GM21528 (cell line): ENCODE measurements around the gene EXOC4.

ENCODE experiments used
- ATAC-seq: cut with Tn5 transposase; IDR thresholded peaks from one replicate; pipeline ENCODE4 v1.9.1; 2021; ENCODE audit warnings: mild to moderate bottlenecking, moderate library complexity; ENCODE audit not compliant: unreplicated experiment, low FRiP score

The EXOC4 gene

DNA sequence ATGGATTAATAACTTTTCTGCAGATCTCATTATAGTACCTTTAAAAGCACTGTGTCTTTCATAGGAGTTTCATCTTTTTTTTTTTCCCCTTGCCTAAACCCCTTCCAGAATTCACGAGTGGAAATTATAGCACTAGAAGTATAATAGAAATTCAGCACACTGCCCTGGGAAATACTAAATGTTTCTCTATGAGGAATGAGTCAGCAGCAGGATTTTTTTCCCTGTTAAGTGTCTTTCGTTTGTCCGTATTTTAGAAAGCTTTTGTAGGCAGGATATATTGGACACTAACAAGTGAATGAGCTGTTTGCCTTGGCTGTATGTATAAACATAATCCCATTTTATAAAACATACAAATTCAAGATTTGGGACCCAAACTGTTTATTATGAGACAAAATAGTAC, 105.8 kb downstream of the EXOC4 start:
- ATAC-seq, result no peak

DNA sequence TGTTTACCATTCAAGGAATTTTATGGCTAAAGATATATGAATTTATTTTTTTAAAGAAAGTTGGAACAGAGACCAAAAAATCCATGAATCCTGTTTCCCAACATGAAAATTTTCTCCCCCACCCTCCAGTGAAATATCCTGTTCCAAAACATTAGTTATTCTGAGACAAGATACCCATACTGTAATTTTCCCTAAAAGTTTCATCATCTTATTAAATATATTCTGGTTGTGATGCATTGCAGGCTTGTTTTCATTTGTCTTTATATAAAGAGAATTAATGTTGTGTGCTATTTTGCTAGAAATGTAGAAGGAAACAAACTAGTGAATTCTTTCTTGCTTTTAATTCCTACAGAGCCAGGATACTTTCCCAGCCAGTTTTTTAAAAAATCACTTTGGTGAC, 106.6 kb downstream of the EXOC4 start:
- no peak for ATAC-seq

DNA sequence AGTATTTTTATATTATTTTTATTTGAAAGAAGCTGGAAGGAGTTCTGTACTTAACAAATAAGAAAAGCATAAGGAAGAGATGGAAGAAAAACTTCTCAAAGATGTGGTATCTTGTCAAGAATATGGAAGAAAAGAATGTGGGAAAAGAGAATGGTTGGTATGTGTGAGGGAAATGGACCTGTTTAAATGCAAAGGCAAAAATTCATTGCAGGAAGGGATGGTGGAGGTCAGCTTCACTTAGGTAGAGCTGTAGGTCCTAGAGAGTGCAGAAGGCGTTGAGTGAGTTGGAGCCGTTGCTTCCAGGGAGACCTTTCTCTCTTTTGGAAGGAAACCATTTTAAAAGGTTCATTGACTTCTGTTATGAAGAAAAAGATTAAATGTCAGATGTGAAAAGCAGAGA, 107.3 kb downstream of the EXOC4 start:
- no peak for ATAC-seq

DNA sequence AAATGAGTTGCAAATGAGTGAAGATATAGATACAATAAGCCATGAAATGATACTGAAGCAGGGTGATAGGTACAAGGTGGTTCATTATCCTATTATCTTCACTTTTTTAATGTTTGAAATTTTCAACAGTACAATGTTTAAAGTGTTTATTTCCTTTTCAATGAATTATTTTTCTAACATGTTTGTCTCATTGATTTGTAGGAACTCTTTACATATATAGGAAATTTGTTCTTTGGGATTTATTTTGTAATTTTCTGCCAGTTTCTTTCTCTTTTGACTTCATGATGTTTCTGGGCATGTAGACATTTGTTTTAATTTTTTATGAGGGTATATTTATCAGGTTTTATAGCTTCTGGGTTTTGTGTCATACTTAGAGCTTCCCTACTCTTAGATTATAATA, 108.9 kb downstream of the EXOC4 start:
- no peak for ATAC-seq

DNA sequence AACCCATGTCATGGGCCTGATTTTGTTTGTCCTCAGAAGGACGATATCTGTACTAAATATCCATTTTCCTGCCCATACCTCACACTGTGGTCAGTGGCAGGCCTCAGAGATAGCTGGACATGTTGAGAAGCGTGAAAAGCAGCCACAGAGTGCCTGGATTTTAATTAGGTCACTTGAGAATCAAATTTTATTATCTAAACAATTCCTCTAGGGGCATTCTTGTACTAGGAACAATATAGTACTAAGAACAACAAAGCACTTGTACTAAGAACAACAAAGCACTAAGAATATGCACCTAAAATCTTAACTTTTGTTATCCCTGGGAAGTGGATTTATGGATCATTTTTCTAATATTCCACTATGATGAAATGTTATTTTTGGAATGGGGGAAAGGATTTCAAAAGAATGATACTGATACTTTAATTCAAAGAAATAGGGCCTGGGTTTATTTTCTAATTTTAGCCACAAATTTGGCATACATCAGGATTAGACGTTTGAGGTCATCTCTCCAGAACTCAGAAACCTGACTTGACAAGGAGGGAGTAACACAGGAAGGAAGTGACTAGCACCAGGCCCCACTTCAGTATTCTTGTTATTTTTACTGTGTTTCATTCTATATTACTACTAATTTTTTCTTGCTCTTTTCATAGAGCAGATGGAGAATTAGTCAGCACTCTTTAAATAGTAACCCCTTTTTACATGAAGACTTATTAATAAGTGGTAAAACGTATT, 112.2 kb downstream of the EXOC4 start:
- ATAC-seq, result no peak

DNA sequence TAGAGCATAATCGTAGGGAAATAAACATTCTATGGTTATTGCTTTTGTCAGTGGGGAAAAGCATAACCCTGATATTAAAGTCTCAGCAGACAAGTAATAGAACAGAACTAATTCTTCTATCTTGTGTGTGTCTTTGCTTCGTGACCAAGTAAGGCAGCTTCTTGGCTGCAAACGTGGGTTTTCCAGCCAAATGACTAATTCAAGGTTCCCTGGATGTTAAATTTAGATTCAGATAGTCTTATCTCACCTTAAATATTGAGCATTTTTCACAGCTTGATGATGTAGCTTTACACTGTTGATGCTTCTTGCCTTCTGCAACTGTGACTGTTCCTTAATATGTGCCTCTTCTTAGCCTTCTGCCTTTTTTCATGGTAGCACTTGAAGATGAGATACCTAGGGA, 113.0 kb downstream of the EXOC4 start:
- no peak for ATAC-seq

DNA sequence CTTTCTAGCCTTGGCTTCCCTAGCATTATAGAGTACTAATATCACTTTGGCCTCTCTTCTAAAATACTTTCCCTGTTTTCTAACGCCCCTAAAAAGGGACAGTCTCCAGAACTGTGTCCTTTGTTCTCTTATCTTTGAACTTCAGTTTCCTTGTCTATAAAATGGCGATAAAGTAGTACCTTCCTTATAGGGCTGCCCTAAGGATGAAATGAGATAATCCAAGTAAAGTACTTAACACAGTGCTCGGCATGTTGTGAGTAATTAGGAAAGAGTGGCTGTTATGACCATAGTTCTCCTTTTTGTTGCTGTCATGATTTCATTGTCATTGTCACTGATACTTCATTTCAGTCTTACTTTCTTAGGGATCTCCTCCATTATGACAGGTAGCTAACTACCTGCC, 114.7 kb downstream of the EXOC4 start:
- no peak for ATAC-seq

DNA sequence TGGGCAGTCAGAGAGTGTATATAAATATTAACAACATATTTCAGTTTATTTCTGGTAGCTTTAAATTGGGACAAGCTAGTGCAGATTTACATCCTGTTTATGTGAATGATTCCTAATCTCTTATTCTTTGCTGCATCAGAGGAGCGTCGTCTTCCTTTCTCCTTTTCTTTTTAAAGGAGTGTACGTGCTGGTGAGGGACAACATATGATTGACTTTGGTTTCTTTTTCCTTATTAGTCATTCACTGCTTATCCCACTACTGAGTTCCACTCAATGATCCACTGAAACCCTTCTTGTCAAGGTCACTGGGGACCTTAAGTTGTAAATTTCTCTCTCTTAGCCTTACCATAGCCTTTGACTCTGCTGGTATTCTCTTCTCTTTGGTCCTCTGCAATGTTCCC, 116.3 kb downstream of the EXOC4 start:
- no peak for ATAC-seq

DNA sequence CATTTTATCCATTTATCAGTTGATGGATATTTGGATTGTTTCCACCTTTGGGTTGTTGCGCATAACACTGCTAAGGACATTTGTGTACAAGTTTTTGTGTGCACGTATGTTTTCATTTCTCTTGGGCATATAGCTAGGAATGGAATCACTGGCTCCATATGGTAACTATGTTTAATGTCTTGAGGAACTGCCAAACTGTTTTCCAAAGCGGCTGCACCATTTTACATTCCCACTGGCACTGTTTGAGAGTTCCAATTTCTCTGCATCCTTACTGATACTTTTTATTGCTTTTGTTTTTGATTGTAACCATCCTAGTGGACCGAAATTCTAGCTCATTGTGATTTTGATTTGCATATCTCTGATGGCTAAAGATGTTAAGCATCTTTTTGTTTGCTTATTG, 118.7 kb downstream of the EXOC4 start:
- no peak for ATAC-seq

DNA sequence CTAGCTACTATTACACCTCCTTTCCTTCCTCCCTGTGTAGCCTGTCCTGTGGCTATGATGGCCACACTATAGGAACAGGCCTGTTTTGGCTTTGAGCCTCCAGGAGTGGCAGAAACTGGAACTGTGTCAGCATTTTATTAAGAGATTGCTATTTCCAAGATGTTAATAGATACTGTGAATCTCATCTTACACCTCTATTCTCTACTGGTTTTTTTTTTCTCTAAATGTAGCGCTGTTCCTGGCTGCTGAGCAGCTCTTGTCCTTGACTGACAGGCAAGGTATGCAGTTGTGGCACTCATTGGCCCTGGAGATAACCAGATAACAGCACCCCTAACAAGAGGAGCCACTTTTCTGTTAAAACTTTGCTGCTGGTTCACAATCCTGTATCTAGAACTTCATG, 119.5 kb downstream of the EXOC4 start:
- ATAC-seq, result no peak

DNA sequence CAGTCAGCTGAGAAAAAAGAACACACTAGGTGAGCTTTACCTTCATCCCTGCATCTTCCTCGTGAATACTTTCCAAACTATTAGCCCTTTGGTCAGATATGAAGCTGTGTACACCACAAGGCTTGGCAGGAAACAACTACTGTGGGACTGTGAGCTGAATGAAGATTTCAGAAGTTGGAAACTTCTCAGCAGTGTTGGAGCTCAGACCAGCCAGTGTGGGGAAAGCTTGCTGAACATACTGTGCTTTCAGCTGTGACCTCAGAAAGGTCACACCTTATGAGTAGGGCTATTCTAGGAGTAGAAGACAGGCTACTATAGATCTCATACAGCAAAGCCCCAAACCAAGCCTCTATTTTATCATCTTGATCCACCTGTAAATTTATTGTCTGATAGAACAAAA, 123.6 kb downstream of the EXOC4 start:
- no peak for ATAC-seq

DNA sequence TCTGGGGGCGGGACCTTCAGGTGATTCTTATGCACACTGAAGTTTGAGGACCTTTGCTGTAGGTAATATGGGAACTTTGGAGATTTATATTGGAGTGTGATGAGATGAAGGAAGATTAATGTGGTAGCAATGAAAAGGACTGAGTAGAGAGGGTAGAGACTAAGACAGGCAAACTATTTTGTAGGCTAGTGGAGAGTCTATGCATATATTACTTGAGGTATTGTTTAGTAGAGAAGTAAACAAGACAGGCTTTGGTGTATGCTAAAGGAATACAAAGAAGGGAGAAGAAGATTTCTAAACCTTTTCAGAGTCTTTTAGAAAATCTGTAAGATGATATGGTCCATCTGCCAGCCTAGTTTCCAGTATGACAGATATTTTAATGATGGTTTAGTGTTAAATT, 129.1 kb downstream of the EXOC4 start:
- no peak for ATAC-seq

DNA sequence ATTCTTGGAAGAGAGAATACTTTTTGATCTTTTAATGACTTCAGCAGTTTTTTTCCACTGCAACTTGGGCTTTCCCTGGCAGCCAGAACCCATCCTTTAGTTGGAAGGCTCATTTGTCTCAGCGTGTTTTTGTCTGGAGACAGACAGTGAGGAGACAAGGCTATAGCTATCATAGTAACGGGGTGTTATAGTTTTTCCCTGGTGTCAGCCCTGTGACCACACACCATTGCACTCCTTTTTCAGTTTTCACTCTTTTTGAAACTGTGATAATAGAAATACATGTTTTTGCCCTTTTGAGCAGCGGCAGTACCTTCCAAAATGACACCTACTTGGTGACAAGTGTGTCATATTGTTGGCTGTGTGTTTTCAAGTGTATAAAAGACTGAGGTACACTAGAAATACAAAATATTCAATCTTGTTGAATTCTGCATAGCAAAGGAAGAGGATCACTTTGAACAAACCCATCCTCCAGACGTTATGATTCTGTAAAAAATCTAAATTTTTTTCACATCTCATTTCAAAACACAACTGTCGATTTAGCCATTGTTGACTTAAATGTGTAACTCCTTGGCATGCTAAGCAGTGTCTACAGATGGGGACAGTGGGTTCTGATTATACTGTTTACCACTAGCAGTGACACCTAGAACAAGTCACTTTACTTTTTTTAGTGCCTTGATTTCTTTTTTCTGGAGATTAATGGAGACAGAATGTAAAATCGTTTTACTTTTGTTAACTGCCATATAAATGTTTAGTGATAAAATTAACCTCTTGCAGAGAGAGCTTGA, 130.1 kb downstream of the EXOC4 start:
- no peak for ATAC-seq

DNA sequence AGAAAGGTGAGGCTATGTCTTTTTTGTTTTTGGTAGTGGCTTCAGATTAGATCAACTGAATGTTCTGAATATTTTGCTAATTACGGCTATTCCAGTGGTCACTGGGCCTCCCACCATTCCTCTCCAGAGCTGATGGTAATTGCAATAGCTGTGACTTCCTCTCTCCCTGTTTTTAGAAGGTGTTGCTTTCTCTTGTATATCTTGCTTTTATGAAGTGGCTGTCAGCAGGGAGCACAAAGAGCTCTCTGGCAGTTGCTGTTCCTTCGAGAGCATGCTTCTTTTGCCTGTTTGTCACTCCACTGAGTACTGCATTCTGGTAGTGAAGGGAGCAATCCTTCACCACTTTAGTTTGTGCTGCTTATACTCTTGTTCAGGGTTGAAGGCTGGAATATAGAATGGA, 133.3 kb downstream of the EXOC4 start:
- no peak for ATAC-seq

DNA sequence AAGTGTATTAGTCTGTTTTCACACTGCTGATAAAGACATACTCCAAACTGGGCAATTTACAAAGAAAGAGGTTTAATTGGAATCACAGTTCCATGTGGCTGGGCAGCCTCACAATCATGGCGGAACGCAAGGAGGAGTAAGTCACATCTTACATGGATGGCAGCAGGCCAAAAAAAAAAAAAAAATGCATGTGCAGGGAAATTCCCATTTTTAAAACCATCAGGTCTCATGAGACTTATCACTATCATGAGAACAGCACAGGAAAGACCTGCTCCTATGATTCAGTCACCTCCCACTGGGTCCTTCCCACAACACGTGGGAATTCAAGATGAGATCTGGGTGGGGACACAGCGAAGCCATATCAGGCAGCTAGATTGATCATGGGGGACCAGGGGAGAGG, 136.8 kb downstream of the EXOC4 start:
- no peak for ATAC-seq

DNA sequence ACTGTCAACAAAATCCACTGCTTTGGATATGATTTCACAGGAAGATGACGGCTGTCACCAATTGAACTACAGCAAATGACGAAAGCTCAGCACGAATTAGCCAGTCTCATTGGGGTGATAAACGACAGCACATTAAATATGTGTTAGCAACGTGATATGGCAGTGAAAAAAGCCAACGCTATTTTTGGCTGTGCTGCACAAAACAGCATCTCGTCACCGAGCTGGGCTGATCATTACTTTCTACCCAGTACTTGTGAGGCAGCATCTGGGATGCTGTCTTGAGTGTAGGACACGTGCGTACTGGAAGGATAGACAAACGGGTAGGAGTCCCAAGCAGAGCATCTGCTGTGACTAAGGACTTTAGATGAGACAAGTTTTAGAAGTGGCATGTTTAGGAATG, 138.3 kb downstream of the EXOC4 start:
- no peak for ATAC-seq

DNA sequence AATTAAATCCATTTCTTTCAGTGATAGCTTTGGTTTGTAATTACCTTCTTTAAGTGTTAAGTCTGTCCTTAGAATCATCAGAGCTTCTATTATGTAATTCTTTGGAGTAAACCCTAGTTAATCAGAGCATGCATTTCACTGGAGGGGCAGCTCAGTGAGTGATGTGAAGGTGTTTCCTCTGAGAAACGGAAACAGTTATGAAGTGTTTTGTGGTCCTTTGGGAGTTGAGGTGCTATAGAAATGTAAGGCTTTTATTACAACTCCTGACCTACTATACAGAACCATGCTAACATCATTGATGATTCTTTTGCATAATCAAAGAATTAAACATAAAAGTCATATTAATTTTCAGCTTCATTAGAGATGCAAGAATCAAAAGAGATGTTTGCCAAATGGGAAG, 141.5 kb downstream of the EXOC4 start:
- no peak for ATAC-seq

DNA sequence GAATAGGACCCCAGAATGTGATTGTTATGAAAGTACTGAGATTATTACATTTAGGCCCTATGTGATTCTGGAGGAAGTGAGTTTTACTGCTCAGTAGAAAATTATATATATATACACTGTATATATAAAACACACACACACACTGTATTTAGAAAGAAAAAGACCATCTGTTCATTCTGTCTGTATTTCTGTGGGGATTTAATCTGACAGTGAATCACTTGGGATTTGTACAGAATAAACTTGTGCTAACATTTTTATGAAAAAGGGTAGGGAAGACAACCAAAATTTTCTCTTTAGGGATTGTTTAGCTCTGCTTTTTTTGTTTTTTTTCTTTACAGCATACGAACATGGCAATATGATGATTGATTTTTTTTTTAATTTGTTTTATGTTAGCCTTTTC, 142.7 kb downstream of the EXOC4 start:
- ATAC-seq, result no peak

DNA sequence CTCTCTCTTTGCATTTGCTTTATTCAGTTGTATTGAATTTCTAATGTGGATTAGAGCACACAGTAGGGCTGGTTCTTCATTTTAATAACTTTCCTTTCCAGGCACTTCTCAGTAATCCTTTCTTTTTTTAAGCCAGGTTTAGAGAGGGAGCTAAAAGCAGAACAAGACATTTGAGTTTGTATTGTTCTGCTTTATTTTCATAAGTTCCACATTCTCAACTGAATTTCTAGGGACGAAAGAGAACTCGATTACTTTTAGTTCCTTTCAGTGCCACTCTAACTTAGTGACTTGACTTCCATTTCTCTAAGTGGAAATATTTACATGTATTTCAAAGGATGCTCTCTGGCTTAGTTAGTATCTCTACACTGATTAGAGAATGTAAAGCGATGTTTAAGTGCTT, 145.6 kb downstream of the EXOC4 start:
- no peak for ATAC-seq

DNA sequence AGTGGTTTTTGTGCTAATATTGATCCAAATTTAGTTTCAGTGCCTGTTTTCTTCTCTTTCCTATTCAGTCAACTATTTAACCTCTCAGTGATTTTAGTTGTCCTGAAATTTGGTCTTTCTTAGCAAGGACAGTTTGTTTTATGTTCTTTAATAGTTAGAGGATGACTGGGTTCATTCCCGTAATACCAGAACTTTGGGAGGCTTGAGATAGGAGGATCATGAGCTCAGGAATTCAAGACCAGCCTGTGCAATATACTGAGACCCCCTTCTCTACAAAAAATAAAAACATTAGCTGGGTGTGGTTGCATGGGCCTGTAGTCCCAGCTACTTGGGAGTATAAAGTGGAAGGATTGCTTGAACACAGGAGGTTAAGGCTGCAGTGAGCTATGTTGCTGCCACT, 148.3 kb downstream of the EXOC4 start:
- no peak for ATAC-seq

DNA sequence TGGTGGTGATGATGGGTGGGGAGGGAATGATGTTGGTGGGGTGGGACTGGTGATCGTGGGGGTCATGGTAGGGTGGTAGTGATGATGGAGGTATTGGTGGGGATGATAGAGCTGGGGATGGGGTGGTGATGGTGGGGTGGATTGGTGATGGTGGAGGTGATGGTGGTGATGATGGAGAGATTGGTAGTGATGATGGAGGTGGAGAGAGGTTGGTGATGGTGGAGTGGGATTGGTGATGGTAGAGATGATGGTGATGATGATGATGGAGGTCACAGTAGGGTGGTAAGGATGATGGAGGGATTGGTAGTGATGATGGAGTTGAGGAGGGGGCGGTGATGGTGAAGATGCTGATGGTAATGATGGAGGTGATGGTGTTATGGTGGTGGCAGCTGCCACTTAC, 155.3 kb downstream of the EXOC4 start:
- ATAC-seq, result no peak

DNA sequence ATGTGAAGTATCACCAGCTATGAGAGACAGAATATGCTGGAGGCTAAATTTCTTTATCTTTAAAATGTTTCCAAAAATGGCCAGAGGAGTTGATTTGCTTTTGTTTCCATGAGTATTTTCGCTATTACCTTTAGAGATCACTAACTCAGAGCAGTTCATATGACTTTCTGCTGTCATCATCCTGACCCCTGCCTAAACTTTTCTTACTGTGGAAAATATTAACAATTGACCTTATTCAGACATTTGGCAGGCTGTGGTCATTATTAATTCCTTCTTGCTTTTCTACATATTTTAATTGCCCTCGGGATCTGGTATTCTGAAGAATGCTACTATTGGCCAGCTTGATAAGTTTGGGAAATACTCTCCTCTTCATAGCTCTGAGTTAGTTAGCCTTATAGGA, 156.5 kb downstream of the EXOC4 start:
- ATAC-seq, result no peak
